Thyroid gland (tissue), 4 donors: ENCODE measurements around the gene MRTFB.

ENCODE experiments used
- CTCF ChIP-seq, 6 experiments: fragments of 200-600 bp in 3 of 6; fragments of 450-650 bp in 3 of 6; sonication (generic) in 3 of 6; IDR thresholded peaks; one replicate each; pipeline ENCODE4 v1.5.1; 2016 to 2019; ENCODE audit warnings: antibody characterized with exemption in 6 of 6, mild to moderate bottlenecking in 2 of 6, inconsistent platforms in 1 of 6, moderate library complexity in 1 of 6
- POLR2A ChIP-seq, 2 donors: fragments of 450-650 bp; IDR thresholded peaks; one replicate each; pipeline ENCODE4 v1.6.1; 2017; ENCODE audit warnings: antibody characterized with exemption in 2 of 2, mild to moderate bottlenecking in 2 of 2, moderate library complexity in 1 of 2

DNA sequence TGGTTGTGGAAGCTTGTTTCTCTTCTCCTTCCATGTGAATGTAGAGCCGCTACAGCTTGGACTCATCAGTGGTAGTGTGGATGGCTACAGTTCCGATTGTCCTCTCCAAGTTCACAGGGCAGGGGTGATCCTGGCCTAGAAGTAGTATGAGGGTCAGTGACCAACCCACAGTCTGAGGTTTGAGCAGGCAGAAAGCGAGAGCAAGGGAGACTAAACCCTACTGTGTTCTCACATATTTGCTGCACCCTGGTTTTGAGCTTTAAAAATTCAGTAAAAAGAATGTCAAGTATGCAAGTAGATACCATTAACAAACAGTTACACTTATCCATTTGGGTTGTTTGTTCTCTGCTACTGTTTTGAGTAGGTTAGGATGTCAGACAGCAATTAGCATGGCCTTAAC lies 148.9 kb downstream of the MRTFB start:
- TF ChIP-seq CTCF (IDR thresholded peaks at IDR 0.05) = no peak
- TF ChIP-seq POLR2A (IDR thresholded peaks at IDR 0.05) = no peak
